Measurements from ENCODE around the gene BCAP31. TPM values are rescaled to one million over a fixed set of nuclear protein-coding genes. Genes with fewer than 3 reads are reported as not detected.
"Not testable (repeated sequence)": the region's sequence is repeated elsewhere in the genome, so short reads cannot be mapped to it uniquely, and the experiment has no call there.

BCAP31 gene
- total and polyA plus RNA-seq, 12 donors = 121 to 343 (median 271) TPM

GRCh38 chrX:153696100-153696499 lies 28.1 kb downstream of the BCAP31 start:
- Histone ChIP-seq H3K4me1 (replicated peaks in 1 of 2) (peaks cover 0 to 4% of the 10 kb centered on the region in 2 donors), H3K27ac (no peak overlapping the region), H3K9me3 (replicated peaks in 1 of 3) (no peaks in the 10 kb centered on the region), H3K36me3 (replicated peaks in 1 of 2) (no peaks in the 10 kb centered on the region), H3K27me3 (no peaks in the 10 kb centered on the region), H3K4me3 (no peak overlapping the region)
- intact Hi-C loops (cut with DNase I) = no loop called here
- WGBS, 4 donors = 79 to 92% (median 80%) methylated on average over 5 to 15 of the region's 15 CpGs; no CpG with 5 or more reads in 1 of the 4 donors
- TF ChIP-seq POLR2A (IDR thresholded peaks at IDR 0.05) (no peak), CTCF (IDR thresholded peaks at IDR 0.05) (no peak)
- no peak for DNase-seq

GRCh38 chrX:153694687-153695270 lies 29.4 kb downstream of the BCAP31 start:
- H3K36me3 ChIP-seq (replicated peaks in 1 of 2) = no peaks in the 10 kb centered on the region
- WGBS, 4 donors = 70 to 96% (median 72%) methylated on average over 10 to 23 of the region's 23 CpGs; no CpG with 5 or more reads in 1 of the 4 donors
- DNase-seq = peak in 1 of 7 donors; percentile 6
- no peaks in the 10 kb centered on the region for H3K4me1 ChIP-seq (replicated peaks in 1 of 2)
- no peak for TF ChIP-seq POLR2A (IDR thresholded peaks at IDR 0.05)
- TF ChIP-seq CTCF (IDR thresholded peaks at IDR 0.05) = no peak
- no peaks in the 10 kb centered on the region for H3K27me3 ChIP-seq
- H3K27ac ChIP-seq = no peak overlapping the region
- intact Hi-C loops (cut with DNase I) = no loop called here
- no peak overlapping the region for H3K4me3 ChIP-seq
- no peaks in the 10 kb centered on the region for H3K9me3 ChIP-seq (replicated peaks in 1 of 3)

DNA sequence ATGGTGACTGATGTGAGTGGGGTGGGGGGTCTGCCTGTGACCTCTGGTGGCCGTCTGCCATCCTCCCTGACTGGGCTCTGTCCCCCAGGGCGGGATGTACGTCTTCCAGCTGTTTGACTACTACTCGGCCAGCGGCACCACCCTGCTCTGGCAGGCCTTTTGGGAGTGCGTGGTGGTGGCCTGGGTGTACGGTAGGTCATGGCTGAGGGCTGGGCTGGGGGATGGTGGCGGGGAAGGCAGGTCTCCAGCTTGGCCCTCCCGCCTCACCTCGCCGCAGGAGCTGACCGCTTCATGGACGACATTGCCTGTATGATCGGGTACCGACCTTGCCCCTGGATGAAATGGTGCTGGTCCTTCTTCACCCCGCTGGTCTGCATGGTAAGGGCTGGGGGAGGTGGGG lies 29.9 kb downstream of the BCAP31 start:
- H3K36me3 ChIP-seq (replicated peaks in 1 of 2); intact Hi-C loops (cut with DNase I); H3K27ac ChIP-seq; H3K4me1 ChIP-seq (replicated peaks in 1 of 2); H3K4me3 ChIP-seq; DNase-seq; H3K9me3 ChIP-seq (replicated peaks in 1 of 3); H3K27me3 ChIP-seq: not testable (repeated sequence)
- WGBS, 4 donors = 57 to 89% (median 87%) methylated on average over 1 to 16 of the region's 16 CpGs; no CpG with 5 or more reads in 1 of the 4 donors

DNA sequence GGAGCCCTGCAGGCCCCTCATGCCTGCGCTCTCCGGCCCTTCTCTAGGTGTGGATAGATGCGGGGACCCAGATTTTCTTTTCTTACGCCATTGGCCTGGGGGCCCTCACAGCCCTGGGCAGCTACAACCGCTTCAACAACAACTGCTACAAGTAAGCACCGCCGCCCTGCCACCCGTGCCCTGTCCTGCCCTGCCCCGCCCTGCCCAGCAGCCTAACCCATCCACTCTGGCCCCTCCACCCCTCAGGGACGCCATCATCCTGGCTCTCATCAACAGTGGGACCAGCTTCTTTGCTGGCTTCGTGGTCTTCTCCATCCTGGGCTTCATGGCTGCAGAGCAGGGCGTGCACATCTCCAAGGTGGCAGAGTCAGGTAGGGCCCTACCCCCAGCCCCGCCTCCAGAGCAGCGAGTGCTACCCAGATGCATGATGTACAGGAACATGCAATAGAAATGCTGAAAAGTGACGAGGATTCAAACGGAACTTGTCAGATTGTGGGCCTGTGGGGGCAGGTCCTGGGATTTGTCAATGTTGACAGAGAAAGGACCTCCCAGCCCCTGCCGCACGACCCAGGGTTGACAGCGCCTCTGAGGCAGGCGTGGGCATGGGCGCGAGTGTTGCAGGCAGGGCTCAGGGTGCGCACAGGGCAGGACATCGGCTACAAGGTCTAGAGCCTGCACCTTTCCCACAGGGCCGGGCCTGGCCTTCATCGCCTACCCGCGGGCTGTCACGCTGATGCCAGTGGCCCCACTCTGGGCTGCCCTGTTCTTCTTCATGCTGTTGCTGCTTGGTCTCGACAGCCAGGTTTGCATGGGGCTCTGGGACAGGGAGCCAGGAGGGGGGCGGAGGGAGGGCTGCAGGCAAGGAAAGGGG lies 30.7 kb downstream of the BCAP31 start:
- DNase-seq = no peak
- H3K4me3 ChIP-seq = no peak overlapping the region
- H3K27ac ChIP-seq = no peak overlapping the region
- no peaks in the 10 kb centered on the region for H3K36me3 ChIP-seq (replicated peaks in 1 of 2)
- no peaks in the 10 kb centered on the region for H3K27me3 ChIP-seq
- TF ChIP-seq CTCF (IDR thresholded peaks at IDR 0.05) = no peak
- TF ChIP-seq POLR2A (IDR thresholded peaks at IDR 0.05) = no peak
- no peaks in the 10 kb centered on the region for H3K4me1 ChIP-seq (replicated peaks in 1 of 2)
- intact Hi-C loops (cut with DNase I) = no loop called here
- no peaks in the 10 kb centered on the region for H3K9me3 ChIP-seq (replicated peaks in 1 of 3)
- WGBS, 4 donors = 77 to 88% (median 84%) methylated on average over 10 to 26 of the region's 31 CpGs

Measured in adrenal gland (tissue), 12 donors.